Fibroblast of the aortic adventitia (primary cell): Measurements from ENCODE around the gene DPF3. TPM values are rescaled to one million over a fixed set of nuclear protein-coding genes. Genes with fewer than 3 reads are reported as not detected.

Source experiments
- DNase-seq: peaks from one replicate; pipeline ENCODE4 v3.0.0-alpha.2; 2010; ENCODE audit warnings: low read depth
- H3K4me3 ChIP-seq: 2 replicates; pipeline ENCODE4 v1.5.1; 2011; ENCODE audit warnings: low read depth, mild to moderate bottlenecking, control low read depth, low read length, moderate library complexity
- CTCF ChIP-seq: IDR thresholded peaks from 2 replicates; pipeline ENCODE4 v1.5.1; 2011; ENCODE audit warnings: mild to moderate bottlenecking, low read length, control low read depth, inconsistent platforms; ENCODE audit not compliant: insufficient read depth
- total RNA-seq: library from RNA; depleted of rRNA; stranded (reverse); fragments of >200 nt; gene quantifications from 2 replicates; pipeline ENCODE4 v1.2.3, GENCODE V29; 2012; ENCODE audit warnings: low replicate concordance

DPF3 gene
- total RNA-seq, 1 donor = 16.3 TPM

GRCh38 chr14:72787841-72788240 is 106.1 kb downstream of the DPF3 start:
- no peak for DNase-seq
- H3K4me3 ChIP-seq = no peak overlapping the region
- no peak for TF ChIP-seq CTCF

- DNase-seq = no peak
- no peak overlapping the region for H3K4me3 ChIP-seq
- TF ChIP-seq CTCF = no peak
Observed at GRCh38 chr14:72786378-72787350, 107.2 kb downstream of the DPF3 start.

GRCh38 chr14:72783741-72784140 is 110.2 kb downstream of the DPF3 start:
- DNase-seq = no peak
- no peak overlapping the region for H3K4me3 ChIP-seq
- TF ChIP-seq CTCF = no peak

- TF ChIP-seq CTCF = no peak
- no peak overlapping the region for H3K4me3 ChIP-seq
- DNase-seq = no peak
Observed at GRCh38 chr14:72782817-72783216, 111.1 kb downstream of the DPF3 start.

GRCh38 chr14:72781561-72782508 is 112.1 kb downstream of the DPF3 start:
- H3K4me3 ChIP-seq = no peak overlapping the region
- DNase-seq = peak; percentile 83
- TF ChIP-seq CTCF = no peak

- H3K4me3 ChIP-seq = no peak overlapping the region
- no peak for TF ChIP-seq CTCF
- peak; percentile 88 for DNase-seq
Observed at GRCh38 chr14:72780751-72781150, 113.2 kb downstream of the DPF3 start.
